SW480 (cell line): ENCODE data around the gene CDK14.

Source experiments
- DNase-seq: peaks from one replicate; pipeline ENCODE4 v3.0.0-alpha.2; 2016; ENCODE audit warnings: low spot score

The CDK14 gene

DNA sequence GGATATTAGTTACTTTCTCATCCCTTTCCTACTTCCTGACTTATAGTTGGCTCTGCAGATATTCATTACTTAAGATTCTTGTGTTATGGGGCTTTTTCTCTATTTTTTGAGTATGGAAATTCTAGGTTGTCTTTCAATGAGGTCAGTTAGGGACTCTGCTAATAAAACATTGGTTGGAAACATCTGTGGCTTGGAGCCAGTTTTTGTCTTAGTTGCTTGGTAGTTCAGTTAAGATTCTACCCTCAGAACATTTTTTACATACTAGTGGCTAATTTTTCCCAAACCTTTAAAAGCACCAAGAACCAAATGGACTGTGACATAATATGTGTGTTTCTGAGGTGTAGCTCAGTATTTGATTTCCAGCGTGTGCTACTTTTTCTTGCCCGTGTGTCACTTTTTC lies 362.5 kb downstream of the CDK14 start:
- DNase-seq: no peak

- no peak for DNase-seq
These were observed 365.1 kb downstream of the CDK14 start for GRCh38 chr7:90961037-90961725.

DNA sequence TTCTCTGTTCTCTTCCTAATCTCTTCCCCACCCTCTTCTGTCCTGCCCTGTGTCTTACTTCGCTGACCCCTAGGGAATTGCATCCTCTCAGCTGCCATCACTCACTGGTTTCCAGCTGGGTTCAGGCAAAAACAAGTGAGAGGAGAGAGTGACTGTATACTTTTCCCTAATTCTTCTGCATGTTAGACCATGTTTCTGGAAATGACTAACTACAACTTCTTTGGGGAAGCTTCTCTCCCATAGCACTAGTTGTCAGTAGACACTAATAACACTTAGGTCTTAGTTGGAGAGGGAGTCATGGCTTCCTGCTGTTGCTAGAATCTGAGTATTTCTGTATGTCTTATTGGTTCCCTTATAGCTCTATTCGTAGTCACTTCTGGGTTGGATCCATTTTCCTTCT lies 369.1 kb downstream of the CDK14 start:
- no peak for DNase-seq

GRCh38 chr7:90966346-90966745 lies 370.2 kb downstream of the CDK14 start:
- DNase-seq: no peak

DNA sequence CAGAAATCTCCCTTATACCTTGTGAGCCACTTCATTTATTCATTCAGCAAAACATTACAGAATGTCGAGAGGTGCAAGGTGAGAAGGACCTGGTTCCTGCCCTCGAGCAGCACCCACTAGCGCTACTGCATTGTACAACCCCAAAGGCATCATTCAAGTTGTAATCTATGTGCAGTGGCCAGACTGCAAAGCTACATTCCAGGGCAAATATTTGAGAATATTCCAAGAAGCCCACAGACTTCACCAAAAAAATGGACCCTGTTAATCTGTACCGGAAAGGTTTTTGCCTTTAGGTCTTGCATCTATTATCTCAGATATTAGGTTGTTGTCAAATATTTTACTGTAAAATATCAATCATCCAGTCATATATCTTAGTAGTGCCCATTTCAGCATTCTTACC lies 372.8 kb downstream of the CDK14 start:
- DNase-seq: no peak

DNA sequence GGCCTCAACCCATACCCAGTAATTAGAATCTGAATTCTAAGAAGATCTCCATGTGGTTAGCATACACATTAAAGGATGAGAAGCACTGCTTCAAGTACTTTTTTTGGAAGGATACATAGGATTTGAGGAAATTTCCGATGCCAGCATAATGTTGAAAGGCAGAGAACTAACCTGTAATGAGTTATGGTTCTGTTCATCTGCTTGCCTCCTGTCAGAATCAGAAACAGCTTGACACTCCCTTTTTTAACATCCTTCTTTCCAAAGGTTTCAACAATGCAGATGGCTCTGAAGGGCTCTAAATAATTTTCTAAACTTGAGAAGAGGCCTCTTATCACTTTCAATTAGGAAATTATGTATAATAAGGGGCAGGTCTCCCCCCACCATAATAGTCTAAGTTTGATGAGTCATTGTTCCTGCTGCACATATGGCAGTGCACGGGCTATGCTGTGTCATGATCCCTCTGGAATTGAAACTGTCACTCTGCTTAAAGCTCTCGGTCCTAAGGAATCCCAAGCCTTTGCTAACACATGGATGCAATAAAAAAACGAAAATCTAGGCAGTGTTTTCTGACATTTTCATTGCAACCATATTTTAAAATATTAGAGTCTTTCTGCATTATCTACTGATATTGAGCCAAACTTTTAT lies 376.9 kb downstream of the CDK14 start:
- no peak for DNase-seq

DNA sequence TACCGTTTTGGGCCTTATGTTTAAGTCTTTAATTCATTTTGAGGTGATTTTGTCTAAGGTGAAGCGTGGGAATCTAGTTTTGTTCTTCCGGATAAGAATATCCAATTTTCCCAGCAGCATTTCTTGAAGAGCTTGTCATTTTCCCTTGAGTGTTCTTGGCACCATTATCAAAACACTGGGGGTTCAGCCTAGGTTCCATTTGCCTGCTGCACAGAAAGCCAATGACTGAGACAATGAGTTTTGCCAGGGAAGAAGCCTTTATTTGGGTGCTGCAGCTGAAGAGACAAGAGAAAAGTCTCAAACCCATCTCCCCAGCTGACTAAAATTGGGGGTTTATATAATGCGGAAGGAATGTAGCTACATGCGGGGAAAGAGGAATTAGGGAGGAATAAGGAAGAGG lies 380.9 kb downstream of the CDK14 start:
- DNase-seq: no peak

DNA sequence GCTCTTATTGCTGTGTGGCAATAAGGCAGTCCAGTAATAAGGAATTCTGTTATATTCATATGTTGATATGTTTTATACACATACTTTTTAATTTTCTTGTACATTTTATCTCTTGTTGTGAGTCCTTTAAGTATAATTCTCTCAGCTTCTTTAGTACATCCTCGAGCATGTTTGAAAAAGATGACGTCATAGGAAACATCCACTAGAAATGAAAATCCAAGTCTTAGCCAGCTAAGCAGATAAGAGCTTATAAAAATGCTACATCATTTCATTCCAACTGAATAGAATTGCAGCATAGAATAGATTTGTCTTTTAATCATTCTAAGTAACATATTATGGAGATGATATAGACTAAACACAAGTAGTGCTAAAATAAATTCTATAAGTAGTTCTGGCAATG lies 384.4 kb downstream of the CDK14 start:
- DNase-seq: no peak

- DNase-seq: no peak
These were observed 386.1 kb downstream of the CDK14 start for GRCh38 chr7:90982228-90982627.

DNA sequence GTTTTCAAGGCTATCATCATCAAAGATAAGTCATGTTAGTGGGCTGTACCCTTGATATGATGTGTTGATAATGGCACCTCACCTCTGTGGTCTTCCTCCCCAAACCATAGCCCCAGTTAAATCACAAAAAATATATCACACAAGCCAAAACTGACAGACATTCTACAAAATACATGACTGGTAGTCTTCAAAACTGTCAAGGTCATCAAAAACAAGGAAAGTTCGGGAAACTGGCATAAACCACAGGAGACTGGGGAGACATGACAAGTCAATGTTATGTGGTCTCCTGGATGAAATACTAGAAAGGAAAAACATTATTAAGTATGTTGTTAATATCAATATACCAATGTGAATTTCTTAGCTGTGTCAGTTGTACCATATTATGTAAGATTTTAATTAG lies 388.6 kb downstream of the CDK14 start:
- no peak for DNase-seq

DNA sequence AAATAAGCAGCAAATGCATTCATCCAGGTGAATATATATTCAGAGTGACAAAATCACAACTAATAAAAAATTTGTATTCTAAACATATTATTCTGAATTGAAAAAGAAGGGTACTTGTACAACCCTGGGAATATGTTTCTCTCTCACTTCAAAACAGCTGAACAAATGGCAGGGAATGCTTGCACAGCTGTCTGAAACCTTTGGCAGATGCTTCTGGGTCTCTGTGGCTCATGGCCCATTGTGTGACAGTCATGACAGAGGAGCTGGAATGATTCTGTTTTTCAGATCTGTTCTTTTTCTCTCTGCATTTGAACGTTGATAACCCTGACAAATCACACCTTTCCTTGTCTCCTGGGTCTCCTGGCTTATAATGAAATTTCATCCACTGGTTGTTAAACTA lies 392.4 kb downstream of the CDK14 start:
- no peak for DNase-seq

DNA sequence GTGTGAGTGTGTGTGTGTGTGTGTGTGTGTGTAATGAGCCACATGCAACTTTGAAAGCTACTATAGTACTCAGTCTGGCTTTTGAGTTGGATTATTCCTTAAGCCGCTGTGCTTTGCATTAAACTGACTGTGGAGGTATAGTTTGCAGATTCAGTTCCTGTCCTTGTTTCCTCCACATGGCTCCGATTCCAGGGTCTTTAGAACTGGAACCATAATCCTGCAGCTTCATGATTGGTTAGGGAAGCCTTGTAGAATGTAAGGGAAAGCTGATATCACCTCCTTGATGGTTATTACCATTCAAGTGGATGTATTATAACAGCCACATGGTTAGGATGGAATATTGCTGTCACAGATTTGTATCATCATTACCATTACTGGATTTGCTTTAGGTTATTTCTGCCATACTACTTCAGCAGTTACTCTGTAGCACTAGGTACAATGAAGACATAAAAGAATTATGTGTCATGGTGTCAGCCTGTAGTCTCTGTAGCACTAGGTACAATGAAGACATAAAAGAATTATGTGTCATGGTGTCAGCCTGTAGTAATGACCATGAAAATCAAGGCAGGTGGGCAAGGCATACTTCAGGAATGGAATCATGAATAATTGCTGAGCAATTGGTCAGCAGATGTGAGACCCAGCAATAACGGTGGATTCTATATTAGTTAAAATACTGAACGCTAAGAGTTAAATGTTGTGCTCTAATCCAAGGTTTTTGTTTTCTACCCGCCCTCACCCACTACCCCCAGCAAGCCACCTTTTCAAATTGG lies 393.1 kb downstream of the CDK14 start:
- no peak for DNase-seq

- no peak for DNase-seq
These were observed 398.0 kb downstream of the CDK14 start for GRCh38 chr7:90994121-90994520.

- no peak for DNase-seq
These were observed 398.5 kb downstream of the CDK14 start for GRCh38 chr7:90994601-90995000.

GRCh38 chr7:90995996-90996395 lies 399.9 kb downstream of the CDK14 start:
- DNase-seq: no peak

DNA sequence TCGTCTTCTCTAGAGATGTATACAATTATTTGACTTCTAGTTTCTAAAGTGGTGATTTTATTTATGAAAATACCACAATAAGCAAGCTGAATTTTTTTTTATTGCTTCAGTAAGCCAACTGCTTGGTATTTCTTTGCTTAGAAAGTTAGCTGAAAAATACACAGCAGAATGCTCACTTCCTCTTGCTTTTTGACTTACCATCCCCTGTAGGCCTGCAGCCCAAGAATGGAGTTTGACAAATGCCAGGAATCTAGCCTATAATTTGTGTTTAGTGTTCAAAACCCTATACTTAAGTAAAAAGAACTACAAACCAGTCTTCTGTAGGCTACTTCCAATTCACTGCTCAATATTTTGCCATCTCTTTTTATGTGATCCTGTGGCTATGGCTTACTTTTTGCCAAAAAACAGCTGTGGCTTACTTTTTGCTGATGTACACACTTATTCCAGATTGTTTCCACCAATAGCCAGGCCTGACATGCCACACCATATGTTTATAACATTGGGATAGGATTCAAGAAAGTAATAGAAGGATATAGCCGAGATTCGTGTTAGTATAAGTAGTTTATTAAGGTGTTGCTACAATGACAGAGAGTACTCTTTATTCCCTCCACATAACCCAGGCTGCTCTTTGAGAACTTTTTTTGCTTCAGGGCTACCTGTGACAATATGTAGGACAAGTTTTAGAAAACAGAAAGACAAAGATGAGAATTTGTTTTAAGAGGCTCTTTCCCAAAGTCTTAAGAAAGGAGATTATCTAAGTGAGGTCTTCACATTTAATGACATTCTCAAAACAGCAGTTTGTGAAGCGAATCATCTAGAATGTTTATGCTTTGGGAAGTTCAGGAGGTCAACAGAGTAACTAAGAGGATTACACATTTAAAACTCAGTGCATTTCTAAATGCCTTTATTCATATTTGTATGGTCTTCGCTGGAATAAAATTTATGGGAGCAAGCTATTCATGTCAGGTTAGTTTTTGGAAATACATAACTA lies 404.2 kb downstream of the CDK14 start:
- no peak for DNase-seq

DNA sequence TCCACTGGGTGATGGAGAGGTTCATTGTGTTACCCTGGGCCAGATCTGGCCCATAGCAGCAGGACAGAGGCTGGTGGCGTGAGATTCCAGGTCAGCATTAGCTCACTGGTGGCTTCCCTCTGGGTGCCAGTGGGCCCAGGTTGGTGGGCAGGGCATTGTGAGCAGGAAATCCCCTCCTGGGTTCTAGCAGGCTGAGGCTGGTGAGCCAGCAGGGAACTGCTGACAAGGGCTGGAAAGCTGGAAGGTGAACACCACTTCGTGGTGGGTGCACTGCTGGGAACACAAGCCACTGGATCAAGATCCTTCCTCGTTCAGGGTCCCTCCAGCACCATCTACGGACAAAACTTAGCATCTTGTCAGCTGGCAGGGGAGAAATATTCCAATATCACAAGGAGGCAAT lies 408.9 kb downstream of the CDK14 start:
- DNase-seq: no peak

DNA sequence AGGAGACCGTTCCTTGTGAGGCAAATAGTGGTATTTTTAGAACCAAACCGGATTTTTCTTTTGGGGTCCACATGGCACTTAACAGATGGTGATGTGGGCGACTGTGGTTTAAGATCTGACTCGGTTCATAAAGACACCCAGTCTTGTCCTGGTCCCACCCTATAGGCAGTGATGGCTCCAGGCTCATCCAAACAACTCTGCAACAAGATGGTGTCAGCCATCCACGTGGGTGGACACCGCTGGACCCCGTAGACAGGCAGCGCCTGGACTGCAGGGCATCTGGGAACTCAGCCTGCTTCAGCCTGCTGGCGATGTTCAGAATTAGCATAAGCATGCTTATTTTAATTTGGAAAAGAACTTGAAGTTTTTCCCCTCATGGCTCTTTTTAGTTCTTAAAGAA lies 409.7 kb downstream of the CDK14 start:
- no peak for DNase-seq

- no peak for DNase-seq
These were observed 411.2 kb downstream of the CDK14 start for GRCh38 chr7:91007371-91007770.

DNA sequence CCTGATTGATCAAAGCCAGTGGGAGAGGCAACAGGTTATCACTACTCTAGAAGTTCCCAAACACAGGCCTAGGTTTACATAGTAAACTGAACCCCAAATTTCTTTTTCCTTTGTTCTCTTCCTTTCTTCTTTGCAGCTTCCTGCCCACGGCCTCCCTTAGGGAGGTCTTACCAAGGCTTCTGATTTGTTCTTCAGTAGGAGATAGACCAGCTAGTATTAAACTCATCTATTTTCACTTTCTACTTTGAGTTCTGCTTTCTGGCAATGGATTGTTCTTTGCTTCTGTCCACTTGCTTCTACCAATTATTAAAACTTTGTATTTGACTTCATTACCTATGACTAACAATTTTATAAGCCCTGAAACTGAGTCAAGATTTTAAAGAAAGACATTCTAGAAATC lies 417.0 kb downstream of the CDK14 start:
- DNase-seq: no peak

DNA sequence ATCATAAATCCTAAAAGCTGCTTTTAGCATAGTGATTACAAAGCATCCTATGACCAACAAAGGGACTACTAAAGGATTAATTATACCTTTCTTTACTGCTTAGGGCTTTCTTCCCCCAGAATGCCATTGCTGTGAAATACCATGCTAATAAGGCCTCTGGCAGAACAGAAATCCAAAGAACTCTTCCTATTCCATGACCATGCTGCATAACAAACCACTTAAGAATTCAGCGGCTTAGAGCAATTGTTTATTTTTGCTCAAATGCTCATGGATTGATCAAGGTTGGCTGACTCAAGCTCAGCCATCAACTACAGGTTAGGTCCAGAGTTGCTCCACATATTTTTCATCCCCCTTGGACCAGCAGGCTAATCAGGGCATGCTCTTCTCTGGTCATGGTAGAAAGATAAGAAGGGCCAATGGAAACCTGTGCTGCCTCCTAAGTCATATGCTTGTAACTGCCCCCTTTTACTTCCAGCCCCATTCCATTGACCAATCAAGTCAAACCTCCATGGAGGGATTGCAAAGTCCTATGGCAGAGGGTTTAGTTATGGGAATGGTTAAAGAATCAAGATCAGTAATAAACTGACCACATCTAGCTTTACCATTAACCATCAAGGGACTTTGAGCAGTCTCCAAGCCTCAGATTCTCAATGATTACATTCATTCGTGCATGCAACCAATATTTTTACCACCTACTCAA lies 423.7 kb downstream of the CDK14 start:
- DNase-seq: no peak
